GM12873 (cell line): ENCODE data around the gene SCARB1.

Source experiments
- CTCF ChIP-seq: IDR thresholded peaks from 2 replicates; pipeline ENCODE4 v1.5.1; 2012; ENCODE audit warnings: low read depth, mild to moderate bottlenecking, moderate library complexity, low read length, control low read depth; ENCODE audit not compliant: insufficient read depth; ENCODE audit errors: missing control alignments

Gene SCARB1

GRCh38 chr12:124752437-124753227, 111.0 kb downstream of the SCARB1 start:
- TF ChIP-seq CTCF, result no peak

DNA sequence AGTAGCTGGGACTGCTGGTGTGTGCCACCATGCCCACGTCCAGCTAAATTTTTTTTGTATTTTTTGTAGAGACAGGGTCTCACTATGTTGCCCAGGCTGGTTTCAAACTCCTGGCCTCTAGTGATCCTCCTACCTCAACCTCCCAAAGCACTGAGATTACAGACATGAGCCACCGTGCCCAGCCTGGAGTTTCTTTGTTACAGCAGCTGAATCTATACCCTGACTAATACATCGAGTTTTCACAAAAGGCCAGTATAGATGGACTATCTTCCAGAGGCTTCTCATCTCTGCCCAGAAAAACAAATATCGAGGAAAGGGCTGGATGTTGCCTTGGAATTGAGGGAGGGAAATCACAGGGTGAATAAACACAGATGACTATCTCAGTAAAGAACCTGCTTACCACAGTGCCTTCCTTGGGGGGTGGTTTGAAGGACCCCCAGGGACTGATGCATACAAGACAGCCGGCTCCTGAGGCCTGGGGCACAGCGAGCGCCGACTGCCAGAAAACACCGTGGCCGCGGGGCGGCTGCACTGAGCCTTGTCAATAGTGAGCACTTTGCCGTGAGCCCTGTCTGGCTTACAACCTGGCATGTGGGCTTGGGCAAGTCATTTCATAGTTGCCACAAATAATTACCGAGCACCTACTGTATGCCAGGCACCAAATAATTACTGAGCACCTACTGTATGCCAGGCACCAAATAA, 111.9 kb downstream of the SCARB1 start:
- no peak for TF ChIP-seq CTCF

GRCh38 chr12:124750787-124751471, 112.7 kb downstream of the SCARB1 start:
- peak; percentile 38 for TF ChIP-seq CTCF

DNA sequence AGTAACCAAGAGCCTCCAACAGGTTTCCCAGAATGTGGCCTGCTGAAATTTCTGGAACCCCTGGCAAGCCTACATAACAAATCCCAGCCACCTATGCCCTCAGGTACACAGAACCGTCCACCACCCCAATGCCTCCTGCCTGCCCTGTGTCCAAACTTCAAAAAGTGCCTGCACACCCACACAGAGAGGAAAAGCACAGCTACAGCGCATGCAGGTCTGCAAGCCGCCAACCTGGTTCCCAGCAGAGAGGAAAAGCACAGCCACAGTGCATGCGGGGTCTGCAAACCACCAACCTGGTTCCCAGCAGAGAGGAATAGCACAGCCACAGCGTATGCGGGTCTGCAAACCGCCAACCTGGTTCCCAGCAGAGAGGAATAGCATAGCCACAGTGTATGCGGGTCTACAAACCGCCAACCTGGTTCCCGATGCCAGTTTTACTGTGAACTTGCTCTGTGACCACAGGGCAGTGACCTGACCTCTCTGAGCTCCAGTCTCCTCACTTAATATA, 113.5 kb downstream of the SCARB1 start:
- TF ChIP-seq CTCF, result no peak

- TF ChIP-seq CTCF, result no peak
Measured at GRCh38 chr12:124749725-124750124, 113.9 kb downstream of the SCARB1 start.

DNA sequence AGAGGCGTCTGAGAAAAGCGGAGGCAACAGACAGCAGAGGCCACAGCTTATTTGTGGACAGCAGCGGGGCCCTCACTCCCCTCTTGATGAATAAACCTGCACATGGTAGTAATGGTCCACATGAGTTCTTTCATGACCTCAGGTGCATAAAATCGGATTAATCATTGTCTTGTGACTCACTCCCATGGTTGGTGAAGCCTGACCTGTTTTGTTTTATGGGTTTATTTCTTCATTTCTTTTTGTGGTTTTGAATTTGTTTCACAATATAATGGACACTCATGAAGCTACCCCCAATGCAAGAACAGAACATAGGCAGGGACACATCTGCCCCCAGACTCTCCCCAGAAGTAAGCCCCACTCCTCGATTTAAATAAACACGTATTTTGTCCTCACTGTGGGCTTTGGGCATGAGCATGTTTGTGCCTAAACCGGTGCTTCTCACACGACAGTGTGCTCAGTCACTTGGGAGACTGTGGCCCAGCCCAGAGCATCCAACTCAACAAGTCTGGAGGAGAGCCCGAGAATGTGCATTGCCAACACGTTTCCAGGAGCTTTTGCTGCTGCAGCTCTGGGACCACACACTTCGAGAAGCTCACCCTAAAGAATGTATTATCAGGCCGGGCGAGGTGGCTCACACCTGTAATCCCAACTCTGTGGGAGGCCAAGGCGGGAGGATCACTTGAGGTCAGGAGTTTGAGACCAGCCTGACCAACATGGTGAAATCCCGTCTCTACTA, 116.1 kb downstream of the SCARB1 start:
- TF ChIP-seq CTCF, result no peak
